HepG2 (cell line): ENCODE measurements around the gene RPL21. TPM values are rescaled to one million over a fixed set of nuclear protein-coding genes. Genes with fewer than 3 reads are reported as not detected.

ENCODE experiments used
- ATAC-seq: fragments of 200-7000 bp; cut with Tn5 transposase; 3 replicates; pipeline ENCODE4 v1.9.1; 2020; ENCODE audit warnings: mild to moderate bottlenecking, moderate library complexity
- BruUV-seq: library from RNA; stranded (reverse); fragments of 400-500 nt; replicated peaks from 2 replicates; lab custom pipeline; 2021; lab: Mats Ljungman, UMichigan
- CTCF ChIA-PET: fragments of 300-600 bp; formaldehyde crosslinking; extraction: SDS; loops from one replicate; lab custom pipeline; 2021; ENCODE audit warnings: low total read pairs, inconsistent platforms, low intra/inter-chr PET ratio; lab: Yijun Ruan, JAX
- POLR2A ChIA-PET: fragments of 350-600 bp; sonication (Branson Sonifier 250); formaldehyde crosslinking; loops from one replicate; lab custom pipeline; 2020; ENCODE audit warnings: antibody characterized with exemption, inconsistent platforms; lab: Yijun Ruan, JAX
- DNase-seq: peaks from one replicate; pipeline ENCODE4 v3.0.0-alpha.2; 2015; ENCODE audit warnings: low spot score
- FAIRE-seq: peaks from 3 replicates; lab custom pipeline; 2011; peaks lifted over from hg19 to GRCh38; lab: Jason Lieb, UNC
- H2AFZ ChIP-seq: one replicate; pipeline ENCODE4 v1.6.1; 2011; ENCODE audit warnings: low read length, inconsistent platforms
- H3K27ac ChIP-seq: fragments of 300-600 bp; 3 replicates; pipeline ENCODE4 v1.8.0; 2011; ENCODE audit warnings: mixed run types, mild to moderate bottlenecking, mixed read lengths, low read length, inconsistent platforms; ENCODE audit not compliant: insufficient read depth; ENCODE audit errors: extremely low read length
- H3K27me3 ChIP-seq, 2 experiments: fragments of 200-600 bp in 1 of 2; 2 replicates in 1 of 2; 3 replicates in 1 of 2; pipeline versions ENCODE4 v1.6.0 to v1.8.0; 2011; ENCODE audit warnings: low read length in 2 of 2, mild to moderate bottlenecking in 2 of 2, moderate library complexity in 2 of 2, inconsistent platforms in 1 of 2; ENCODE audit not compliant: insufficient read depth in 2 of 2, control insufficient read depth in 1 of 2
- H3K36me3 ChIP-seq, 2 experiments: fragments of 200-600 bp in 1 of 2; replicated peaks in 1 of 2; 2 replicates in 1 of 2; 3 replicates in 1 of 2; pipeline versions ENCODE4 v1.5.1 to v1.8.0; 2011; ENCODE audit warnings: low read length in 2 of 2, inconsistent platforms in 1 of 2; ENCODE audit not compliant: insufficient read depth in 2 of 2, control insufficient read depth in 1 of 2
- H3K4me1 ChIP-seq: 2 replicates; pipeline ENCODE4 v1.5.1; 2012; ENCODE audit warnings: low read length, inconsistent platforms; ENCODE audit not compliant: insufficient read depth
- H3K4me2 ChIP-seq: 2 replicates; pipeline ENCODE4 v1.6.0; 2011; ENCODE audit warnings: low read depth, low read length, inconsistent platforms
- H3K4me3 ChIP-seq, 3 experiments: fragments of 200-600 bp in 1 of 3; sonication (generic), shearing (Covaris generic) in 1 of 3; replicated peaks in 1 of 3; 2 replicates each; pipeline ENCODE4 v1.5.1; 2011 to 2016; ENCODE audit warnings: low read length in 3 of 3, inconsistent platforms in 2 of 3, low read depth in 2 of 3, mild to moderate bottlenecking in 2 of 3, control low read depth in 1 of 3, mixed read lengths in 1 of 3; ENCODE audit not compliant: insufficient read depth in 1 of 3
- H3K79me2 ChIP-seq: one replicate; pipeline ENCODE4 v1.6.1; 2011; ENCODE audit warnings: low read length, inconsistent platforms; ENCODE audit not compliant: insufficient read depth
- H3K9ac ChIP-seq: 2 replicates; pipeline ENCODE4 v1.6.0; 2011; ENCODE audit warnings: mild to moderate bottlenecking, low read depth, low read length, inconsistent platforms; ENCODE audit not compliant: insufficient read depth
- H3K9me3 ChIP-seq: 2 replicates; pipeline ENCODE4 v1.5.1; 2012; ENCODE audit warnings: mild to moderate bottlenecking, low read length
- H4K20me1 ChIP-seq: 2 replicates; pipeline ENCODE4 v1.6.0; 2011; ENCODE audit warnings: inconsistent platforms, mild to moderate bottlenecking, low read length, moderate library complexity; ENCODE audit not compliant: insufficient read depth
- BCL3 ChIP-seq: sonication (generic); formaldehyde crosslinking; IDR thresholded peaks from 2 replicates; pipeline ENCODE4 v1.5.1; 2020; ENCODE audit warnings: mild to moderate bottlenecking, missing genetic modification reagents, moderate library complexity
- BHLHE40 ChIP-seq: IDR thresholded peaks from 2 replicates; pipeline ENCODE4 v1.6.1; 2011; ENCODE audit warnings: low read length, improper control_type of control experiment
- EEA1 ChIP-seq: sonication (generic); formaldehyde crosslinking; IDR thresholded peaks from 2 replicates; pipeline ENCODE4 v1.5.1; 2020; ENCODE audit warnings: mild to moderate bottlenecking, missing genetic modification reagents, borderline replicate concordance
- ESRRA ChIP-seq: sonication (generic); formaldehyde crosslinking; IDR thresholded peaks from 2 replicates; pipeline ENCODE4 v1.5.1; 2020; ENCODE audit warnings: mild to moderate bottlenecking, low read depth, missing genetic modification reagents
- GLMP ChIP-seq: sonication (generic); formaldehyde crosslinking; IDR thresholded peaks from 2 replicates; pipeline ENCODE4 v1.9.0; 2021; ENCODE audit warnings: missing genetic modification reagents, mild to moderate bottlenecking, borderline replicate concordance
- HNRNPH1 ChIP-seq: fragments of 200-400 bp; formaldehyde crosslinking; optimal IDR thresholded peaks from 2 replicates; pipeline ENCODE3; 2017; ENCODE audit warnings: mild to moderate bottlenecking, low read depth, low read length
- MLX ChIP-seq: IDR thresholded peaks from 2 replicates; pipeline ENCODE4 v1.6.1; 2016
- NFRKB ChIP-seq: fragments of 450-650 bp; IDR thresholded peaks from 2 replicates; pipeline ENCODE4 v1.6.1; 2017
- ONECUT2 ChIP-seq: sonication (generic); formaldehyde crosslinking; IDR thresholded peaks from 2 replicates; pipeline ENCODE4 v1.4.0; 2020; ENCODE audit warnings: missing genetic modification reagents
- ZNF253 ChIP-seq: sonication (generic); formaldehyde crosslinking; IDR thresholded peaks from 2 replicates; pipeline ENCODE4 v1.8.0; 2022; ENCODE audit warnings: mild to moderate bottlenecking, missing genetic modification reagents, borderline replicate concordance
- ZNF335 ChIP-seq: sonication (generic); formaldehyde crosslinking; IDR thresholded peaks from 2 replicates; pipeline ENCODE4 v1.4.0; 2020; ENCODE audit warnings: missing genetic modification reagents
- ZNF790 ChIP-seq: sonication (generic); formaldehyde crosslinking; IDR thresholded peaks from 2 replicates; pipeline ENCODE4 v1.8.0; 2022; ENCODE audit warnings: missing genetic modification reagents, mild to moderate bottlenecking, borderline replicate concordance
- WGBS: methylation state at CpG from one replicate; pipeline ENCODE4 v1.1.6; 2017; ENCODE audit warnings: low lambda C conversion rate; 5-methylcytosine and 5-hydroxymethylcytosine counted together
- in situ Hi-C: cut with HindIII; loops from 2 replicates; pipeline ENCODE4 v1.10.0; 2017; ENCODE audit warnings: low pct_unique_long_range_greater_than_20kb; ENCODE audit not compliant: extremely low pct_ligation_motif_present
- intact Hi-C: fragments of 100-400 bp; cut with micrococcal nuclease; formaldehyde crosslinking; loops from one replicate; pipeline ENCODE4 v1.10.0; 2022; ENCODE audit not compliant: unreplicated experiment
- polyA plus RNA-seq, 8 experiments: library from polyadenylated mRNA; depleted of rRNA in 3 of 8; stranded (reverse) in 7 of 8; unstranded in 1 of 8; fragments of >200 nt; fragmentation: Illumina TruSeq in 4 of 8; extraction: Trizol in 4 of 8; gene quantifications; 2 replicates each; pipeline versions ENCODE4 v1.2.1 to v1.2.3, GENCODE V29; 2011 to 2016; ENCODE audit warnings: low read depth in 4 of 8, missing spikeins in 1 of 8, mixed read lengths in 1 of 8; ENCODE audit not compliant: insufficient read depth in 1 of 8
- total RNA-seq, 5 experiments: library from RNA; depleted of rRNA; stranded (reverse); fragments of >200 nt; fragmentation: Illumina TruSeq; extraction: Trizol; gene quantifications; 2 replicates each; pipeline ENCODE4 v1.2.3, GENCODE V29; 2016; ENCODE audit warnings: low read depth in 1 of 5

Gene RPL21
- total and polyA plus RNA-seq, 2 of the 13 experiments (the other 11 are each of a cell fraction or from before 2014, with no cell fraction given): 1,234 to 1,261 TPM

- ChIA-PET CTCF (no interaction called here), POLR2A (no interaction called here)
- no peak overlapping the region for H3K9ac ChIP-seq
- H4K20me1 ChIP-seq: no peaks in the 10 kb centered on the region
- no peaks in the 10 kb centered on the region for H3K79me2 ChIP-seq
- 100% methylated on average over 1 of the region's 7 CpGs for WGBS
- ATAC-seq (no peak), FAIRE-seq (no peak), DNase-seq (no peak)
- TF ChIP-seq NFRKB (no peak), HNRNPH1 (no peak), BHLHE40 (no peak), ZNF335 (no peak)
- no peak overlapping the region for H2AFZ ChIP-seq
- peaks cover 13% of the 10 kb centered on the region; the same call in 1 of the 2 replicates for H3K4me1 ChIP-seq
- H3K9me3 ChIP-seq: no peaks in the 10 kb centered on the region
- in situ Hi-C loops (no loop called here), intact Hi-C loops (no loop called here)
- no peak overlapping the region for H3K27ac ChIP-seq
- no TSS peak for BruUV-seq
- H3K36me3 ChIP-seq: no peaks in the 10 kb centered on the region
- no peak overlapping the region for H3K4me2 ChIP-seq
- H3K27me3 ChIP-seq: no peaks in the 10 kb centered on the region; a peak in 1 of 5 replicates
- no peak overlapping the region; a peak in 1 of 6 replicates for H3K4me3 ChIP-seq
Measured at GRCh38 chr13:27279506-27279905, 28.1 kb downstream of the RPL21 start.

- Histone ChIP-seq H3K4me2 (no peak overlapping the region), H3K36me3 (no peaks in the 10 kb centered on the region), H3K4me1 (peaks cover 13% of the 10 kb centered on the region; the same call in 1 of the 2 replicates), H3K9ac (no peak overlapping the region), H3K27ac (no peak overlapping the region), H3K79me2 (no peaks in the 10 kb centered on the region), H3K9me3 (no peaks in the 10 kb centered on the region), H2AFZ (no peak overlapping the region), H3K4me3 (no peak overlapping the region), H4K20me1 (no peaks in the 10 kb centered on the region), H3K27me3 (no peaks in the 10 kb centered on the region; a peak in 1 of 5 replicates)
- no TSS peak for BruUV-seq
- in situ Hi-C loops (loop anchor here (5.0 kb wide), 1 partner anchor 293 kb away; no protein-coding TSS in a partner anchor), intact Hi-C loops (loop anchor here (2.0 kb wide), 1 partner anchor 295 kb away; no protein-coding TSS in a partner anchor)
- ChIA-PET CTCF (no interaction called here), POLR2A (no interaction called here)
- DNase-seq (no peak), FAIRE-seq (no peak), ATAC-seq (no peak; the same call in 2 of the 3 replicates)
- 26% methylated on average over 3 of the region's 5 CpGs for WGBS
- TF ChIP-seq ONECUT2 (CRISPR knock-in tag) (no peak), ESRRA (CRISPR knock-in tag) (no peak), NFRKB (no peak), EEA1 (CRISPR knock-in tag) (no peak), GLMP (CRISPR knock-in tag) (no peak), MLX (no peak), ZNF790 (CRISPR knock-in tag) (no peak), ZNF253 (CRISPR knock-in tag) (no peak), BCL3 (CRISPR knock-in tag) (no peak)
Measured at GRCh38 chr13:27280009-27280656, 28.8 kb downstream of the RPL21 start.
